GM12874 (cell line): Measurements from ENCODE around the gene VIPR2.

Experiments used
- TF ChIP-seq, protein P1 (sequence below): IDR thresholded peaks from 2 replicates; pipeline ENCODE4 v1.5.1; 2011; ENCODE audit warnings: low read depth, mild to moderate bottlenecking, control low read depth, low read length, moderate library complexity; ENCODE audit not compliant: insufficient read depth

Gene VIPR2

DNA sequence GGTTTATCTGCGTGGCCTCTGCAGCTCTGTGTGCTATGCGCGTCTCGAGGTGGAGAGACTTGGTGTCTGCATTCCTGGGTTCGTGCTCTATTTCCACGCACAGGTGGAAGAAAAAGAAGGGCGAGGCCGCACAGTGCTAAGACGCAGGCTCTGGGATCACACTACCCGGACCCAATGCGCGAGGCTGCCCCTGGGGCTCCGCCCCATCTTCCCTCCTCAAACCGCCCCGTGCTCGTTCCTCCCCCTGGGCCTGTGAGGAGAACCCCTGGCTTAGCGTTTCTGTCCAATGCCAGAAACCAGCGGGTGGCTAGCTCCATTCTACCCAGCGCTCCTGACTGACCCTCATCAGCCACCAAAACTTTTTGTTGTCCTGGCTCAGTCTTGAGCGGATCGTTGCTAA lies 145.2 kb downstream of the VIPR2 start:
- TF ChIP-seq, protein P1, sequence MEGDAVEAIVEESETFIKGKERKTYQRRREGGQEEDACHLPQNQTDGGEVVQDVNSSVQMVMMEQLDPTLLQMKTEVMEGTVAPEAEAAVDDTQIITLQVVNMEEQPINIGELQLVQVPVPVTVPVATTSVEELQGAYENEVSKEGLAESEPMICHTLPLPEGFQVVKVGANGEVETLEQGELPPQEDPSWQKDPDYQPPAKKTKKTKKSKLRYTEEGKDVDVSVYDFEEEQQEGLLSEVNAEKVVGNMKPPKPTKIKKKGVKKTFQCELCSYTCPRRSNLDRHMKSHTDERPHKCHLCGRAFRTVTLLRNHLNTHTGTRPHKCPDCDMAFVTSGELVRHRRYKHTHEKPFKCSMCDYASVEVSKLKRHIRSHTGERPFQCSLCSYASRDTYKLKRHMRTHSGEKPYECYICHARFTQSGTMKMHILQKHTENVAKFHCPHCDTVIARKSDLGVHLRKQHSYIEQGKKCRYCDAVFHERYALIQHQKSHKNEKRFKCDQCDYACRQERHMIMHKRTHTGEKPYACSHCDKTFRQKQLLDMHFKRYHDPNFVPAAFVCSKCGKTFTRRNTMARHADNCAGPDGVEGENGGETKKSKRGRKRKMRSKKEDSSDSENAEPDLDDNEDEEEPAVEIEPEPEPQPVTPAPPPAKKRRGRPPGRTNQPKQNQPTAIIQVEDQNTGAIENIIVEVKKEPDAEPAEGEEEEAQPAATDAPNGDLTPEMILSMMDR: no peak

DNA sequence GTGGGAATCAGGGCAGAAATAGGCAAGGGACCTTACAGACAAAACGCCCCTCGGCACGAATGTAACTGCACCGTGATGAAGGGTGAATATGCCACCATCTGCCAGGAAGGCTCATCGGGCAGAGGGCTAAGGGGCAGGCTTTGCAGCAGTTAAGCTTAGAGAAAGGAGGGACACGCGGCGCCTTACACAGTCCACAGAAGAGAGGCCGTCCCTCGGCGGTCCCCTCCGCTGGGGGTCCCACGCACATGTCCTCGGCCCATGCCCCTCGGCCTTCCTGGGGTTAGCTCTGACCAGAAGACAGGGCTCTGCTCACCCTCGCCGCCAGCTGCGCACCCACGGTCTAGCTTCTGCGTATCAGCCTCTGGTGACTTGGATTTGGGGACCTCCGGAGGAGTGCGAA lies 147.2 kb downstream of the VIPR2 start:
- TF ChIP-seq, protein P1: no peak

DNA sequence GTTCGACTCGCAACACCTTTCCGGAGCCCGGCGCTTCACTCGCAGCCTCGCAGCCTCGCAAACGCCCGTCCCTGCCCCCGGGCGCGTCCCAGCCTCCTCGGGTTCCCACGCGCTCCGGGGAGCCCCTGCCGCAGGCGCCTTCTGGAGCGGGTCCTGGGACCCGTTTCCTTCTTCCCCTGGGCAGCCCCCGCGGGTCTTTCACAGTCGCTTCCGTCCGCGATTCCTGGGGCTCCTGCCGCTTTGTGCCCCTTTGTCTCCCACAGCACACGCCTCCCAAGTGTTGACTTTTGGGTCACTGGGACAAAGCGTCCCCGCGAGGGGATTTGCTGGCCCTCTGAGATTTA lies 147.6 kb downstream of the VIPR2 start:
- TF ChIP-seq, protein P1: no peak

DNA sequence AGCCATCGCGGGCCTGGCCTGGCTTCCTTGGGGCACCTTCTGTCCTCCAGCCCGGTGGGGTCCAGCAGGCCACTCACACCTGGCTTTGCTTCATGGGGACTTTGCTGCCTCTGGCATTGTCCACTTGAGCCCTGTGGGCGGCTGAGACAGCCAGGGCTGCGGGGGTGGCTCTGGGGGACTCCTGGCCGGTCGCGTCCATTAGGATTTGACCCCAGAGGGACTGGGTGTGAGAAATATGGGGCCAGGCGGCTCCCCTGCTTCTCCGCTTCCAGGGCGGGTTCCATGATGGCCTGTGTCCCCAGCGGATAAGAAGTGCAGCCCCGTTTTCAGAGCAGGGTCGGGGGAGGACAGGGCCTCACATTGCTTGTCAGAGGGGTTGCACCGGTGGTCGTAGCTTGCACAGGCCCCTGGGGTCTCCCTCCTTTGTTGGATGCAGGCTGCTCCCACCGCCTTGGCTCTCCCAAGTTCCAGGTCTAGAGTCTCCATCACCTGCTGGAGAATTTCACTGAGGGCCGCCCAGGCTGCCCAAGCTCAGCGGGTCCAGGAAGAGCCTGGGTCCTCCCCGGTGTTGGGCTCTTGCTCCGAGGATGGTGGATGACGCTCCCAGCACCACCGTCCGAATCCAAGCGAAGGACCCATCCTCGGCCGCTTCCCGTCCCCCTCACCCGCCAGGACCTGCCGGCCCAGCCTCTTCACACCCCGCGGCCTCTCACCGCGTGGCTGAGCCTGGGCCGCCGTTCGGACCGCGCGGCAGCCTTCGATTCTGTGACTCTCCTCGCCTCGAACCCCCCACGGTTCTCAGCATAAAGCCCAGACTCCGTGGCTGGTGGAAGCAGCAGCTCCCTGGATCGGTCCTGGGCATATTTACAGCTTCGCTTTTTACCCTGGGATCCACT lies 148.2 kb downstream of the VIPR2 start:
- TF ChIP-seq, protein P1: no peak

DNA sequence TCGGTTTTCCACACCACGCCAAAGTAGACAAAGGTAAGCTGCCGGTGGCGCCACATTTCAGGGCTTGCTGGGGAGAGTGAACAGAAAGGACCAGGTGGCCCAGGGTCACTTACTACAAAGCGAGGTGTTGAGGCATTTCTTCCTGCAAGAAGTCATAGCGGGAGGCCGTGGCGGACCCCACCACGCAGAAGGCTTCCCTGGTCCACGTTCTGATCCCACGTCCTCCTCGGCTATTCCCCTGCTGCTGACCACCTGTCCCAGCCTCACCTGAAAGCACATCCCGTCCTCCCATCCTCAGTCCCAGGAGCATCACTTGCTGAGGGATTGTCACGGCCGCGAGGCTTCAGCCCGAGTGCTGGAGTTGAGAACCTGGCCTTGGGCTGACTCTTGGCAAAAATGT lies 149.2 kb downstream of the VIPR2 start:
- TF ChIP-seq, protein P1: no peak

DNA sequence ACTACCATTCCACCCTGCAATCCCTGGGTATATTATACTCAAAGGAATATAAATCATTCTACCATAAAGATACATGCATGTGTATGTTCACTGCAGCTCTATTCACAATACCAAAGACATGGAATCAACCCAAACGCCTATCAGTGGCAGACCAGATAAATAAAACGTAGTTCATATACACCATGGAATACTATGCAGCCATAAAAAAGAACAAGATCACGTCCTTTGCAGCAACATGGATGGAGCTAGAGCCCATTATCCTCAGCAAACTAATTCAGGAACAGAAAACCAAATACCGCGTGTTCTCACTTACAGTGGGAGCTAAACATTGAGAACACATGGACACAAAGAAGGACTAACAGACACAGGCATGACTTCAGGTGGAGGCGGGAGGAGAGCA lies 150.0 kb downstream of the VIPR2 start:
- TF ChIP-seq, protein P1: no peak

DNA sequence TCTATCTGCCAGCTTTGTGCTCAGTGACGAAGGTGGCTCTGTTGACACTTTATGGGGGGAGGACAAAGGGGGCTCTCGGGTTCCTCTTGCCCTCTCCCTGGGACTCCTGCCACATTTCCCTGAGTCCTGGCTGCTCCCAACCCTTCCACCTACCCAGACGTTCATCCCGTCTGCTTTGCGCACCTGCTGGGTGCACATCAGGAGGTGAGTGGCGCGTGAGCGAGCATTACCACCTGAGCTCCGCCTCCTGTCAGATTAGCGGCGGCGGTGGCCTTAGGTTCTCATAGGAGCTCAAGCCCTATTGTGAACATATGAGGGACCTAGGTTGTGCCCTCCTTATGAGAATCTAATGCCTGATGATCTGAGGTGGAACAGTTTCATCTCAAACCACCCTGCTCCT lies 151.1 kb downstream of the VIPR2 start:
- TF ChIP-seq, protein P1: no peak
